PC-9 (cell line): ENCODE results near the gene PLCE1.

Source experiments
- EZH2 ChIP-seq: fragments of 200-600 bp; sonication (generic); IDR thresholded peaks from 2 replicates; pipeline ENCODE4 v1.8.0; 2017; ENCODE audit warnings: antibody characterized with exemption, low read depth
- TF ChIP-seq, protein P1 (sequence below): fragments of 200-600 bp; sonication (generic); conservative IDR thresholded peaks from 2 replicates; pipeline ENCODE4 v1.6.1; 2017; ENCODE audit warnings: mixed run types, antibody characterized with exemption, mild to moderate bottlenecking, moderate library complexity

DNA sequence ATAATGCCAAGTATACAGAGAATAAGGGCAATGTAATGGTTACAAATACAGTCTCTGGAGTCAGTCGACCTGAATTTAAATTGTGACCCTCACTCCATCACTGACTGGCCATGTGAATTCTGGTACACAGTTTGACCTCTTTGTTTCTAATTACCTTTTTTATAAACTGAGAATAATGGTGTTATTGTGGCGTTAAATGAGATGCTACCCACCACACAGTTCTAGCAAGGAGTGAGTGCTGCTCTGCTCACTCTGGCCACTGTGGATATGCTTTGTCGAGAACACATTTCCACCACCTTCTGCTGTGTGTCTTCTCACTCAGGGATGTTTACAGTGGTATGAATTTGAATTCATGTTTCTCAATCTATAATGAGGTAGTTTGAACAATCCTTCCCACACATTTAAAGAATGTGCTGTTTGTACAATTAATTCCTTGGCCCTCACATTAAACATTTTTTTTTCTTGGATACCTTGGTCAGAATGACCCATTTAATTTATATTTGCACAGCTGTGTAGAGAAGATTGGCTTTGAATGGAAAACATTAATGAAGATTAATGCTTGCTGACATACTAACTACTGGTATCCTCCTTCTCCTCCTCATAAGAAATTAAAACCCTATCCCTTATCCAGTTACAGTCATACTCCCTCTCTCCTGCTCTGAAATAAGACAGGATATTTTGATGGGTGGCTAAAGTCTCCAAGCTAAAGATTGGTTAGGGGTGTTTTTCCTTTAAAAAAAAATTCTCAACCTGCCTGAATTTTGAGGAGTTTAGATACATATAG, 42.4 kb downstream of the PLCE1 start:
- TF ChIP-seq, protein P1, sequence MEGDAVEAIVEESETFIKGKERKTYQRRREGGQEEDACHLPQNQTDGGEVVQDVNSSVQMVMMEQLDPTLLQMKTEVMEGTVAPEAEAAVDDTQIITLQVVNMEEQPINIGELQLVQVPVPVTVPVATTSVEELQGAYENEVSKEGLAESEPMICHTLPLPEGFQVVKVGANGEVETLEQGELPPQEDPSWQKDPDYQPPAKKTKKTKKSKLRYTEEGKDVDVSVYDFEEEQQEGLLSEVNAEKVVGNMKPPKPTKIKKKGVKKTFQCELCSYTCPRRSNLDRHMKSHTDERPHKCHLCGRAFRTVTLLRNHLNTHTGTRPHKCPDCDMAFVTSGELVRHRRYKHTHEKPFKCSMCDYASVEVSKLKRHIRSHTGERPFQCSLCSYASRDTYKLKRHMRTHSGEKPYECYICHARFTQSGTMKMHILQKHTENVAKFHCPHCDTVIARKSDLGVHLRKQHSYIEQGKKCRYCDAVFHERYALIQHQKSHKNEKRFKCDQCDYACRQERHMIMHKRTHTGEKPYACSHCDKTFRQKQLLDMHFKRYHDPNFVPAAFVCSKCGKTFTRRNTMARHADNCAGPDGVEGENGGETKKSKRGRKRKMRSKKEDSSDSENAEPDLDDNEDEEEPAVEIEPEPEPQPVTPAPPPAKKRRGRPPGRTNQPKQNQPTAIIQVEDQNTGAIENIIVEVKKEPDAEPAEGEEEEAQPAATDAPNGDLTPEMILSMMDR: no peak
- no peak for TF ChIP-seq EZH2
